ENCODE data around the gene APRT. TPM values are rescaled to one million over a fixed set of nuclear protein-coding genes. Genes with fewer than 3 reads are reported as not detected.

Gene APRT
- total RNA-seq, 1 donor from 2014 or later, result 96.7 TPM

- no peak for DNase-seq (ENCODE audit: low spot score)
These were observed 51.8 kb downstream of the APRT start for GRCh38 chr16:88759976-88760350.

Other genes with a start within 250 kb of the APRT start
- gene ZC3H18, start 241.5 kb downstream of the APRT start, total RNA-seq, result 39.2 TPM
- gene IL17C, start 173.4 kb downstream of the APRT start, total RNA-seq, result not detected
- 183 TPM for gene CYBA, start 160.9 kb downstream of the APRT start, total RNA-seq
- 22.9 TPM for gene MVD, start 148.8 kb downstream of the APRT start, total RNA-seq
- 1.2 TPM for gene SNAI3, start 125.4 kb downstream of the APRT start, total RNA-seq
- 22.5 TPM for gene RNF166, start 105.5 kb downstream of the APRT start, total RNA-seq
- 20.3 TPM for gene CTU2, start 105.4 kb downstream of the APRT start, total RNA-seq
- gene PIEZO1, start 26.7 kb downstream of the APRT start, total RNA-seq, result 318 TPM
- gene CDT1, start 8.1 kb downstream of the APRT start, total RNA-seq, result 0.22 TPM
- gene GALNS, start 45.0 kb upstream of the APRT start, total RNA-seq, result 28.6 TPM
- gene TRAPPC2L, start 45.2 kb upstream of the APRT start, total RNA-seq, result 39.9 TPM
- gene PABPN1L, start 54.7 kb upstream of the APRT start, total RNA-seq, result not detected
- 8.5 TPM for gene CBFA2T3, start 165.3 kb upstream of the APRT start, total RNA-seq

Measured in mesenteric fat pad (tissue), 1 donor.